Epithelial cell of esophagus (primary cell): ENCODE results near the gene KCNA1.

Experiments
- DNase-seq: peaks from one replicate; pipeline ENCODE4 v3.0.0; 2010; ENCODE audit warnings: low read depth
- H3K4me3 ChIP-seq: 2 replicates; pipeline ENCODE4 v1.5.1; 2011; ENCODE audit warnings: mild to moderate bottlenecking, low read length, control low read depth
- CTCF ChIP-seq: IDR thresholded peaks from 2 replicates; pipeline ENCODE4 v1.5.1; 2011; ENCODE audit warnings: low read depth, mild to moderate bottlenecking, low read length, control low read depth, inconsistent platforms; ENCODE audit not compliant: insufficient read depth; ENCODE audit errors: missing control alignments

KCNA1 gene

GRCh38 chr12:4910502-4911315 is 1.0 kb downstream of the KCNA1 start:
- TF ChIP-seq CTCF = no peak
- DNase-seq = no peak
- H3K4me3 ChIP-seq = peak overlapping the region; percentile 2

- TF ChIP-seq CTCF = no peak
- DNase-seq = no peak
- H3K4me3 ChIP-seq = no peak overlapping the region
These were observed 1.8 kb downstream of the KCNA1 start for GRCh38 chr12:4911316-4911994.

GRCh38 chr12:4914720-4915119 is 5.0 kb downstream of the KCNA1 start:
- no peak for DNase-seq
- no peak overlapping the region for H3K4me3 ChIP-seq
- no peak for TF ChIP-seq CTCF

- DNase-seq = no peak
- H3K4me3 ChIP-seq = no peak overlapping the region
- TF ChIP-seq CTCF = no peak
These were observed 6.0 kb downstream of the KCNA1 start for GRCh38 chr12:4915752-4916151.

GRCh38 chr12:4918950-4919660 is 9.4 kb downstream of the KCNA1 start:
- no peak for DNase-seq
- no peak overlapping the region for H3K4me3 ChIP-seq
- TF ChIP-seq CTCF = no peak

- no peak for DNase-seq
- TF ChIP-seq CTCF = no peak
- no peak overlapping the region for H3K4me3 ChIP-seq
These were observed 22.9 kb downstream of the KCNA1 start for GRCh38 chr12:4932576-4932975.
